GM23338 (cell line): ENCODE data around the gene KCNJ10. TPM values are rescaled to one million over a fixed set of nuclear protein-coding genes. Genes with fewer than 3 reads are reported as not detected.

Experiments used
- ATAC-seq: fragments of 200-7000 bp; cut with Tn5 transposase; 3 replicates; pipeline ENCODE4 v1.9.1; 2020
- DNase-seq: peaks from one replicate; pipeline ENCODE4 v3.0.0-alpha.2; 2015; ENCODE audit warnings: low spot score
- H2AFZ ChIP-seq: fragments of 200-600 bp; sonication (generic); 2 replicates; pipeline ENCODE4 v1.8.0; 2016; ENCODE audit warnings: antibody characterized with exemption, mild to moderate bottlenecking, moderate library complexity
- H3F3A ChIP-seq: fragments of 200-600 bp; sonication (generic); replicated peaks from 2 replicates; pipeline ENCODE4 v1.8.0; 2017; ENCODE audit warnings: antibody characterized with exemption, mixed run types, low read depth
- H3K27ac ChIP-seq: fragments of 200-600 bp; sonication (generic); 2 replicates; pipeline ENCODE4 v1.6.1; 2016; ENCODE audit warnings: low read depth
- H3K27me3 ChIP-seq: fragments of 200-600 bp; sonication (generic); 2 replicates; pipeline ENCODE4 v1.8.0; 2016; ENCODE audit warnings: mild to moderate bottlenecking, mixed run types, moderate library complexity; ENCODE audit not compliant: insufficient read depth
- H3K36me3 ChIP-seq: fragments of 200-600 bp; sonication (generic); 2 replicates; pipeline ENCODE4 v1.8.0; 2016; ENCODE audit warnings: mild to moderate bottlenecking; ENCODE audit not compliant: insufficient read depth
- H3K4me1 ChIP-seq: fragments of 200-600 bp; sonication (generic); 2 replicates; pipeline ENCODE4 v1.8.0; 2016; ENCODE audit warnings: mild to moderate bottlenecking, moderate library complexity; ENCODE audit not compliant: insufficient read depth
- H3K4me2 ChIP-seq: fragments of 200-600 bp; sonication (generic); 2 replicates; pipeline ENCODE4 v1.7.1; 2017; ENCODE audit warnings: mixed run types
- H3K4me3 ChIP-seq: fragments of 200-600 bp; sonication (generic); 2 replicates; pipeline ENCODE4 v1.6.1; 2016; ENCODE audit warnings: mixed run types
- H3K79me2 ChIP-seq: fragments of 200-600 bp; sonication (generic); replicated peaks from 2 replicates; pipeline ENCODE4 v1.8.0; 2017; ENCODE audit warnings: mild to moderate bottlenecking; ENCODE audit not compliant: insufficient read depth
- H3K9me2 ChIP-seq: fragments of 200-600 bp; sonication (generic); 2 replicates; pipeline ENCODE4 v1.8.0; 2017; ENCODE audit not compliant: insufficient read depth
- H4K20me1 ChIP-seq: fragments of 200-600 bp; sonication (generic); replicated peaks from 2 replicates; pipeline ENCODE4 v1.8.0; 2017; ENCODE audit warnings: mild to moderate bottlenecking; ENCODE audit not compliant: insufficient read depth
- H3K27ac Mint-ChIP-seq: 2 replicates; pipeline ENCODE4 v1.8.0; 2020; ENCODE audit warnings: inconsistent platforms, mild to moderate bottlenecking, moderate library complexity, mixed read lengths
- H3K27me3 Mint-ChIP-seq: 3 replicates; pipeline ENCODE4 v1.8.0; 2022; ENCODE audit warnings: low read depth, mild to moderate bottlenecking, moderate library complexity, mixed read lengths, inconsistent platforms; ENCODE audit not compliant: insufficient read depth, poor library complexity
- H3K36me3 Mint-ChIP-seq: 3 replicates; pipeline ENCODE4 v1.8.0; 2021; ENCODE audit warnings: low read depth, mild to moderate bottlenecking, inconsistent platforms, moderate library complexity, mixed read lengths
- H3K4me1 Mint-ChIP-seq: 3 replicates; pipeline ENCODE4 v1.8.0; 2020; ENCODE audit warnings: mild to moderate bottlenecking, inconsistent platforms, mixed read lengths
- H3K4me3 Mint-ChIP-seq: 3 replicates; pipeline ENCODE4 v1.8.0; 2021; ENCODE audit warnings: moderate library complexity, mild to moderate bottlenecking, inconsistent platforms, mixed read lengths
- H3K9me3 Mint-ChIP-seq: 3 replicates; pipeline ENCODE4 v1.8.0; 2020; ENCODE audit warnings: moderate library complexity, mild to moderate bottlenecking, inconsistent platforms, mixed read lengths
- CREB1 ChIP-seq: fragments of 250-450 bp; sonication (Bioruptor Pico); IDR thresholded peaks from 2 replicates; pipeline ENCODE4 v1.5.0; 2020; ENCODE audit warnings: low read depth, mild to moderate bottlenecking, moderate library complexity
- ETS1 ChIP-seq: IDR thresholded peaks from 2 replicates; pipeline ENCODE4 v1.6.1; 2016; ENCODE audit warnings: antibody characterized with exemption
- JUNB ChIP-seq: IDR thresholded peaks from one replicate; pipeline ENCODE4 v1.6.1; 2016; ENCODE audit warnings: antibody characterized with exemption; ENCODE audit not compliant: unreplicated experiment
- NANOG ChIP-seq: IDR thresholded peaks from 2 replicates; pipeline ENCODE4 v1.6.1; 2016; ENCODE audit warnings: antibody characterized with exemption, borderline replicate concordance
- POLR2AphosphoS5 ChIP-seq: IDR thresholded peaks from 2 replicates; pipeline ENCODE4 v1.6.1; 2016; ENCODE audit warnings: antibody characterized with exemption, low read depth
- STAT1 ChIP-seq: IDR thresholded peaks from one replicate; pipeline ENCODE4 v1.6.1; 2016; ENCODE audit warnings: antibody characterized with exemption; ENCODE audit not compliant: unreplicated experiment
- ZNF114 ChIP-seq: fragments of 250-450 bp; sonication (Bioruptor Pico); IDR thresholded peaks from 2 replicates; pipeline ENCODE4 v1.5.0; 2020; ENCODE audit warnings: mild to moderate bottlenecking, moderate library complexity
- ZNF331 ChIP-seq: fragments of 250-450 bp; sonication (Bioruptor Pico); IDR thresholded peaks from 2 replicates; pipeline ENCODE4 v1.5.0; 2020; ENCODE audit warnings: low read depth, mild to moderate bottlenecking, moderate library complexity
- polyA plus RNA-seq: library from polyadenylated mRNA; unstranded; fragments of >200 nt; fragmentation: Nextera tagmentation; extraction: Ambion mirVana; gene quantifications from 2 replicates; pipeline ENCODE4 v1.2.1, GENCODE V29; 2016
- total RNA-seq: library from RNA; depleted of rRNA; stranded (reverse); fragments of >200 nt; shearing (Covaris generic); gene quantifications from 2 replicates; pipeline ENCODE4 v1.2.3, GENCODE V29; 2014
- TF ChIP-seq, protein P1 (sequence below), 2 experiments: fragments of 200-600 bp in 1 of 2; sonication (generic) in 1 of 2; conservative IDR thresholded peaks; 2 replicates each; pipeline versions ENCODE4 v1.5.1 to v1.6.1; 2016 to 2017; ENCODE audit warnings: antibody characterized with exemption in 2 of 2, low read depth in 2 of 2, mild to moderate bottlenecking in 2 of 2, moderate library complexity in 1 of 2
- TF ChIP-seq, protein P2 (sequence below): IDR thresholded peaks from one replicate; pipeline ENCODE4 v1.6.1; 2018; ENCODE audit warnings: antibody characterized with exemption; ENCODE audit not compliant: unreplicated experiment

The KCNJ10 gene
- total and polyA plus RNA-seq, 2 experiments from 2014 or later = 1.4 to 2.8 TPM

GRCh38 chr1:159996653-159997052 is 73.3 kb downstream of the KCNJ10 start:
- H3K27me3 ChIP-seq = no peaks in the 10 kb centered on the region
- Mint-ChIP-seq H3K9me3 (no peaks in the 10 kb centered on the region), H3K4me1 (peaks cover 2% of the 10 kb centered on the region; the same call in 2 of the 3 replicates), H3K27ac (no peak overlapping the region), H3K4me3 (no peak overlapping the region), H3K27me3 (peaks cover 2% of the 10 kb centered on the region), H3K36me3 (no peaks in the 10 kb centered on the region)
- no peaks in the 10 kb centered on the region for H4K20me1 ChIP-seq
- TF ChIP-seq ZNF331 (CRISPR knock-in tag) = no peak
- TF ChIP-seq, protein P1, sequence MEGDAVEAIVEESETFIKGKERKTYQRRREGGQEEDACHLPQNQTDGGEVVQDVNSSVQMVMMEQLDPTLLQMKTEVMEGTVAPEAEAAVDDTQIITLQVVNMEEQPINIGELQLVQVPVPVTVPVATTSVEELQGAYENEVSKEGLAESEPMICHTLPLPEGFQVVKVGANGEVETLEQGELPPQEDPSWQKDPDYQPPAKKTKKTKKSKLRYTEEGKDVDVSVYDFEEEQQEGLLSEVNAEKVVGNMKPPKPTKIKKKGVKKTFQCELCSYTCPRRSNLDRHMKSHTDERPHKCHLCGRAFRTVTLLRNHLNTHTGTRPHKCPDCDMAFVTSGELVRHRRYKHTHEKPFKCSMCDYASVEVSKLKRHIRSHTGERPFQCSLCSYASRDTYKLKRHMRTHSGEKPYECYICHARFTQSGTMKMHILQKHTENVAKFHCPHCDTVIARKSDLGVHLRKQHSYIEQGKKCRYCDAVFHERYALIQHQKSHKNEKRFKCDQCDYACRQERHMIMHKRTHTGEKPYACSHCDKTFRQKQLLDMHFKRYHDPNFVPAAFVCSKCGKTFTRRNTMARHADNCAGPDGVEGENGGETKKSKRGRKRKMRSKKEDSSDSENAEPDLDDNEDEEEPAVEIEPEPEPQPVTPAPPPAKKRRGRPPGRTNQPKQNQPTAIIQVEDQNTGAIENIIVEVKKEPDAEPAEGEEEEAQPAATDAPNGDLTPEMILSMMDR (conservative IDR thresholded peaks at IDR 0.05; ENCODE audit: low read depth in 2 of 2) = no peak
- TF ChIP-seq STAT1 = no peak
- no peak for TF ChIP-seq POLR2AphosphoS5
- TF ChIP-seq NANOG = no peak
- TF ChIP-seq JUNB = no peak
- TF ChIP-seq, protein P2, sequence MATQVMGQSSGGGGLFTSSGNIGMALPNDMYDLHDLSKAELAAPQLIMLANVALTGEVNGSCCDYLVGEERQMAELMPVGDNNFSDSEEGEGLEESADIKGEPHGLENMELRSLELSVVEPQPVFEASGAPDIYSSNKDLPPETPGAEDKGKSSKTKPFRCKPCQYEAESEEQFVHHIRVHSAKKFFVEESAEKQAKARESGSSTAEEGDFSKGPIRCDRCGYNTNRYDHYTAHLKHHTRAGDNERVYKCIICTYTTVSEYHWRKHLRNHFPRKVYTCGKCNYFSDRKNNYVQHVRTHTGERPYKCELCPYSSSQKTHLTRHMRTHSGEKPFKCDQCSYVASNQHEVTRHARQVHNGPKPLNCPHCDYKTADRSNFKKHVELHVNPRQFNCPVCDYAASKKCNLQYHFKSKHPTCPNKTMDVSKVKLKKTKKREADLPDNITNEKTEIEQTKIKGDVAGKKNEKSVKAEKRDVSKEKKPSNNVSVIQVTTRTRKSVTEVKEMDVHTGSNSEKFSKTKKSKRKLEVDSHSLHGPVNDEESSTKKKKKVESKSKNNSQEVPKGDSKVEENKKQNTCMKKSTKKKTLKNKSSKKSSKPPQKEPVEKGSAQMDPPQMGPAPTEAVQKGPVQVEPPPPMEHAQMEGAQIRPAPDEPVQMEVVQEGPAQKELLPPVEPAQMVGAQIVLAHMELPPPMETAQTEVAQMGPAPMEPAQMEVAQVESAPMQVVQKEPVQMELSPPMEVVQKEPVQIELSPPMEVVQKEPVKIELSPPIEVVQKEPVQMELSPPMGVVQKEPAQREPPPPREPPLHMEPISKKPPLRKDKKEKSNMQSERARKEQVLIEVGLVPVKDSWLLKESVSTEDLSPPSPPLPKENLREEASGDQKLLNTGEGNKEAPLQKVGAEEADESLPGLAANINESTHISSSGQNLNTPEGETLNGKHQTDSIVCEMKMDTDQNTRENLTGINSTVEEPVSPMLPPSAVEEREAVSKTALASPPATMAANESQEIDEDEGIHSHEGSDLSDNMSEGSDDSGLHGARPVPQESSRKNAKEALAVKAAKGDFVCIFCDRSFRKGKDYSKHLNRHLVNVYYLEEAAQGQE = no peak
- TF ChIP-seq ZNF114 (CRISPR knock-in tag) = no peak
- DNase-seq (no peak), ATAC-seq (no peak)
- H3K4me2 ChIP-seq = no peak overlapping the region
- no peaks in the 10 kb centered on the region for H3K79me2 ChIP-seq
- no peak overlapping the region for H3K27ac ChIP-seq
- peaks cover 6% of the 10 kb centered on the region; the same call in 1 of the 2 replicates for H3K9me2 ChIP-seq
- H3F3A ChIP-seq = no peaks in the 10 kb centered on the region
- no peaks in the 10 kb centered on the region for H3K36me3 ChIP-seq
- H2AFZ ChIP-seq = no peak overlapping the region
- peaks cover 5% of the 10 kb centered on the region; the same call in 1 of the 2 replicates for H3K4me1 ChIP-seq
- H3K4me3 ChIP-seq = no peak overlapping the region

- no peaks in the 10 kb centered on the region for H3K36me3 ChIP-seq
- Mint-ChIP-seq H3K4me3 (no peak overlapping the region), H3K27me3 (peaks cover 2% of the 10 kb centered on the region), H3K27ac (no peak overlapping the region), H3K9me3 (no peaks in the 10 kb centered on the region), H3K4me1 (peaks cover 14% of the 10 kb centered on the region; the same call in 2 of the 3 replicates), H3K36me3 (no peaks in the 10 kb centered on the region)
- no peak overlapping the region for H3K4me3 ChIP-seq
- ATAC-seq (no peak), DNase-seq (no peak)
- no peaks in the 10 kb centered on the region for H3K79me2 ChIP-seq
- H3K27ac ChIP-seq = no peak overlapping the region
- H3K27me3 ChIP-seq = no peaks in the 10 kb centered on the region
- H3F3A ChIP-seq = no peaks in the 10 kb centered on the region
- H3K9me2 ChIP-seq = peaks cover 6% of the 10 kb centered on the region; the same call in 1 of the 2 replicates
- no peak overlapping the region for H2AFZ ChIP-seq
- no peak overlapping the region for H3K4me2 ChIP-seq
- peaks cover 13% of the 10 kb centered on the region for H3K4me1 ChIP-seq
- H4K20me1 ChIP-seq = no peaks in the 10 kb centered on the region
- TF ChIP-seq NANOG (no peak), ETS1 (no peak), STAT1 (no peak), ZNF114 (CRISPR knock-in tag) (no peak), CREB1 (no peak)
- TF ChIP-seq, protein P1 (conservative IDR thresholded peaks at IDR 0.05; ENCODE audit: low read depth in 2 of 2) = no peak
- TF ChIP-seq, protein P2 = no peak
These were observed 75.1 kb downstream of the KCNJ10 start for GRCh38 chr1:159994896-159995295.
